ENCODE results near the gene RUNX1. TPM values are rescaled to one million over a fixed set of nuclear protein-coding genes. Genes with fewer than 3 reads are reported as not detected.
A peak's percentile ranks its signal among the peaks of the same experiment; 100 is the strongest.

The RUNX1 gene
- polyA plus RNA-seq, 1 donor: 9.2 TPM

- Histone ChIP-seq H3K4me1 (ENCODE audit: control insufficient read depth, insufficient read depth, low read length) (peaks cover 28% of the 10 kb centered on the region), H3K9me3 (ENCODE audit: control insufficient read depth, low read depth, low read length) (no peaks in the 10 kb centered on the region)
- WGBS (ENCODE audit: insufficient coverage, low lambda C conversion rate): no CpG with 5 or more reads among the region's 11 CpGs
Measured at GRCh38 chr21:34912022-34912945, 136.8 kb downstream of the RUNX1 start.

GRCh38 chr21:34911360-34911759 is 137.7 kb downstream of the RUNX1 start:
- Histone ChIP-seq H3K27me3 (ENCODE audit: control insufficient read depth, insufficient read depth, low read length) (no peaks in the 10 kb centered on the region), H3K36me3 (ENCODE audit: control insufficient read depth, insufficient read depth, low read length) (no peaks in the 10 kb centered on the region), H3K27ac (ENCODE audit: low read length) (no peak overlapping the region), H3K9me3 (ENCODE audit: control insufficient read depth, low read depth, low read length) (no peaks in the 10 kb centered on the region), H3K4me3 (ENCODE audit: low read length) (no peak overlapping the region), H3K4me1 (ENCODE audit: control insufficient read depth, insufficient read depth, low read length) (peaks cover 28% of the 10 kb centered on the region)
- DNase-seq: no peak
- no CpG with 5 or more reads among the region's 2 CpGs for WGBS (ENCODE audit: insufficient coverage, low lambda C conversion rate)

More at GRCh38 chr21:34912022-34912945, 136.8 kb downstream of the RUNX1 start:
- Histone ChIP-seq H3K36me3 (ENCODE audit: control insufficient read depth, insufficient read depth, low read length) (no peaks in the 10 kb centered on the region), H3K27ac (ENCODE audit: low read length) (no peak overlapping the region), H3K4me3 (ENCODE audit: low read length) (no peak overlapping the region), H3K27me3 (ENCODE audit: control insufficient read depth, insufficient read depth, low read length) (no peaks in the 10 kb centered on the region)
- DNase-seq: no peak

GRCh38 chr21:34910396-34910795 is 138.7 kb downstream of the RUNX1 start:
- WGBS (ENCODE audit: insufficient coverage, low lambda C conversion rate): 100% methylated on average over 1 of the region's 4 CpGs
- no peak overlapping the region for H3K4me3 ChIP-seq (ENCODE audit: low read length)
- H3K27me3 ChIP-seq (ENCODE audit: control insufficient read depth, insufficient read depth, low read length): no peaks in the 10 kb centered on the region
- peak in 1 of 2 donors; percentile 62 for DNase-seq
- H3K27ac ChIP-seq (ENCODE audit: low read length): no peak overlapping the region
- no peaks in the 10 kb centered on the region for H3K36me3 ChIP-seq (ENCODE audit: control insufficient read depth, insufficient read depth, low read length)
- no peaks in the 10 kb centered on the region for H3K9me3 ChIP-seq (ENCODE audit: control insufficient read depth, low read depth, low read length)
- H3K4me1 ChIP-seq (ENCODE audit: control insufficient read depth, insufficient read depth, low read length): peaks cover 28% of the 10 kb centered on the region

- WGBS (ENCODE audit: insufficient coverage, low lambda C conversion rate): no CpG with 5 or more reads among the region's 3 CpGs
- H3K9me3 ChIP-seq (ENCODE audit: control insufficient read depth, low read depth, low read length): no peaks in the 10 kb centered on the region
- H3K4me1 ChIP-seq (ENCODE audit: control insufficient read depth, insufficient read depth, low read length): peaks cover 28% of the 10 kb centered on the region
- H3K36me3 ChIP-seq (ENCODE audit: control insufficient read depth, insufficient read depth, low read length): no peaks in the 10 kb centered on the region
- H3K27me3 ChIP-seq (ENCODE audit: control insufficient read depth, insufficient read depth, low read length): no peaks in the 10 kb centered on the region
- DNase-seq: no peak
- no peak overlapping the region for H3K4me3 ChIP-seq (ENCODE audit: low read length)
- no peak overlapping the region for H3K27ac ChIP-seq (ENCODE audit: low read length)
Measured at GRCh38 chr21:34909492-34910292, 139.4 kb downstream of the RUNX1 start.

- H3K9me3 ChIP-seq (ENCODE audit: control insufficient read depth, low read depth, low read length): no peaks in the 10 kb centered on the region
- H3K4me3 ChIP-seq (ENCODE audit: low read length): no peak overlapping the region
- WGBS (ENCODE audit: insufficient coverage, low lambda C conversion rate): 45% methylated on average over 2 of the region's 3 CpGs
- H3K27me3 ChIP-seq (ENCODE audit: control insufficient read depth, insufficient read depth, low read length): no peaks in the 10 kb centered on the region
- DNase-seq: peak; percentile 48 to 79
- H3K4me1 ChIP-seq (ENCODE audit: control insufficient read depth, insufficient read depth, low read length): peaks cover 28% of the 10 kb centered on the region
- H3K36me3 ChIP-seq (ENCODE audit: control insufficient read depth, insufficient read depth, low read length): no peaks in the 10 kb centered on the region
- no peak overlapping the region for H3K27ac ChIP-seq (ENCODE audit: low read length)
Measured at GRCh38 chr21:34908419-34909055, 140.6 kb downstream of the RUNX1 start.

- no peak overlapping the region for H3K27ac ChIP-seq (ENCODE audit: low read length)
- H3K4me3 ChIP-seq (ENCODE audit: low read length): no peak overlapping the region
- no peak for DNase-seq
- H3K4me1 ChIP-seq (ENCODE audit: control insufficient read depth, insufficient read depth, low read length): peaks cover 28% of the 10 kb centered on the region
- no peaks in the 10 kb centered on the region for H3K36me3 ChIP-seq (ENCODE audit: control insufficient read depth, insufficient read depth, low read length)
- WGBS (ENCODE audit: insufficient coverage, low lambda C conversion rate): no CpG with 5 or more reads among the region's 7 CpGs
- H3K27me3 ChIP-seq (ENCODE audit: control insufficient read depth, insufficient read depth, low read length): no peaks in the 10 kb centered on the region
- H3K9me3 ChIP-seq (ENCODE audit: control insufficient read depth, low read depth, low read length): no peaks in the 10 kb centered on the region
Measured at GRCh38 chr21:34907461-34908418, 141.4 kb downstream of the RUNX1 start.

- Histone ChIP-seq H3K36me3 (ENCODE audit: control insufficient read depth, insufficient read depth, low read length) (no peaks in the 10 kb centered on the region), H3K27me3 (ENCODE audit: control insufficient read depth, insufficient read depth, low read length) (no peaks in the 10 kb centered on the region), H3K4me1 (ENCODE audit: control insufficient read depth, insufficient read depth, low read length) (peaks cover 28% of the 10 kb centered on the region), H3K27ac (ENCODE audit: low read length) (no peak overlapping the region), H3K4me3 (ENCODE audit: low read length) (no peak overlapping the region), H3K9me3 (ENCODE audit: control insufficient read depth, low read depth, low read length) (no peaks in the 10 kb centered on the region)
- no peak for DNase-seq
Measured at GRCh38 chr21:34906401-34906800, 142.7 kb downstream of the RUNX1 start.

GRCh38 chr21:34905218-34905537 is 143.9 kb downstream of the RUNX1 start:
- no peak for DNase-seq
- no peaks in the 10 kb centered on the region for H3K36me3 ChIP-seq (ENCODE audit: control insufficient read depth, insufficient read depth, low read length)
- no peaks in the 10 kb centered on the region for H3K9me3 ChIP-seq (ENCODE audit: control insufficient read depth, low read depth, low read length)
- no peak overlapping the region for H3K4me3 ChIP-seq (ENCODE audit: low read length)
- no peaks in the 10 kb centered on the region for H3K27me3 ChIP-seq (ENCODE audit: control insufficient read depth, insufficient read depth, low read length)
- H3K27ac ChIP-seq (ENCODE audit: low read length): no peak overlapping the region
- 100% methylated on average over 1 of the region's 4 CpGs for WGBS (ENCODE audit: insufficient coverage, low lambda C conversion rate)
- peaks cover 20% of the 10 kb centered on the region for H3K4me1 ChIP-seq (ENCODE audit: control insufficient read depth, insufficient read depth, low read length)

GRCh38 chr21:34904526-34905217 is 144.4 kb downstream of the RUNX1 start:
- H3K4me1 ChIP-seq (ENCODE audit: control insufficient read depth, insufficient read depth, low read length): peaks cover 15% of the 10 kb centered on the region
- no peak overlapping the region for H3K4me3 ChIP-seq (ENCODE audit: low read length)
- no peak for DNase-seq
- no peaks in the 10 kb centered on the region for H3K36me3 ChIP-seq (ENCODE audit: control insufficient read depth, insufficient read depth, low read length)
- 100% methylated on average over 1 of the region's 8 CpGs for WGBS (ENCODE audit: insufficient coverage, low lambda C conversion rate)
- no peaks in the 10 kb centered on the region for H3K9me3 ChIP-seq (ENCODE audit: control insufficient read depth, low read depth, low read length)
- no peak overlapping the region for H3K27ac ChIP-seq (ENCODE audit: low read length)
- no peaks in the 10 kb centered on the region for H3K27me3 ChIP-seq (ENCODE audit: control insufficient read depth, insufficient read depth, low read length)

Data from large intestine (tissue), 3 donors.